Hypothalamus (tissue), 51 donors: ENCODE data around the gene ATP12A.

Experiments
- DNase-seq, 51 donors: peaks; one replicate each; lab custom pipeline; 2025; lab: John Stamatoyannopoulos, UW

The ATP12A gene

GRCh38 chr13:24759197-24759596 lies 79.0 kb downstream of the ATP12A start:
- DNase-seq: no peak
